ENCODE results near the gene CCDC91.
"Not testable (repeated sequence)": the region's sequence is repeated elsewhere in the genome, so short reads cannot be mapped to it uniquely, and the experiment has no call there.

- TF ChIP-seq PAX5 (IDR thresholded peaks at IDR 0.05; ENCODE audit: insufficient read depth, low read length, severe bottlenecking); POLR2AphosphoS5 (IDR thresholded peaks at IDR 0.05; ENCODE audit: low read depth, low read length); POLR2A (IDR thresholded peaks at IDR 0.05; ENCODE audit: low read depth, low read length); TAF1 (IDR thresholded peaks at IDR 0.05; ENCODE audit: low read depth, low read length): not testable (repeated sequence)
Observed at GRCh38 chr12:28476206-28476605, 285.9 kb downstream of the CCDC91 start.
